BE2C (cell line): ENCODE measurements around the gene SNX27.

Experiments
- DNase-seq: peaks from one replicate; pipeline ENCODE4 v3.0.0-alpha.2; 2020
- H3K27me3 ChIP-seq: fragments of 250-450 bp; sonication (Bioruptor Pico); 2 replicates; pipeline ENCODE4 v1.5.1; 2020; ENCODE audit warnings: mild to moderate bottlenecking
- H3K36me3 ChIP-seq: fragments of 250-450 bp; sonication (Bioruptor Pico); 2 replicates; pipeline ENCODE4 v1.5.1; 2020; ENCODE audit warnings: mild to moderate bottlenecking
- H3K4me1 ChIP-seq: fragments of 250-450 bp; sonication (Bioruptor Pico); 2 replicates; pipeline ENCODE4 v1.5.1; 2020
- H3K4me3 ChIP-seq: 2 replicates; pipeline ENCODE4 v1.5.1; 2011; ENCODE audit warnings: low read depth, low read length
- H3K9me3 ChIP-seq: fragments of 250-450 bp; sonication (Bioruptor Pico); 2 replicates; pipeline ENCODE4 v1.5.1; 2020
- TF ChIP-seq, protein P1 (sequence below): IDR thresholded peaks from 2 replicates; pipeline ENCODE4 v1.5.1; 2012; ENCODE audit warnings: mild to moderate bottlenecking, low read depth, low read length

Gene SNX27

DNA sequence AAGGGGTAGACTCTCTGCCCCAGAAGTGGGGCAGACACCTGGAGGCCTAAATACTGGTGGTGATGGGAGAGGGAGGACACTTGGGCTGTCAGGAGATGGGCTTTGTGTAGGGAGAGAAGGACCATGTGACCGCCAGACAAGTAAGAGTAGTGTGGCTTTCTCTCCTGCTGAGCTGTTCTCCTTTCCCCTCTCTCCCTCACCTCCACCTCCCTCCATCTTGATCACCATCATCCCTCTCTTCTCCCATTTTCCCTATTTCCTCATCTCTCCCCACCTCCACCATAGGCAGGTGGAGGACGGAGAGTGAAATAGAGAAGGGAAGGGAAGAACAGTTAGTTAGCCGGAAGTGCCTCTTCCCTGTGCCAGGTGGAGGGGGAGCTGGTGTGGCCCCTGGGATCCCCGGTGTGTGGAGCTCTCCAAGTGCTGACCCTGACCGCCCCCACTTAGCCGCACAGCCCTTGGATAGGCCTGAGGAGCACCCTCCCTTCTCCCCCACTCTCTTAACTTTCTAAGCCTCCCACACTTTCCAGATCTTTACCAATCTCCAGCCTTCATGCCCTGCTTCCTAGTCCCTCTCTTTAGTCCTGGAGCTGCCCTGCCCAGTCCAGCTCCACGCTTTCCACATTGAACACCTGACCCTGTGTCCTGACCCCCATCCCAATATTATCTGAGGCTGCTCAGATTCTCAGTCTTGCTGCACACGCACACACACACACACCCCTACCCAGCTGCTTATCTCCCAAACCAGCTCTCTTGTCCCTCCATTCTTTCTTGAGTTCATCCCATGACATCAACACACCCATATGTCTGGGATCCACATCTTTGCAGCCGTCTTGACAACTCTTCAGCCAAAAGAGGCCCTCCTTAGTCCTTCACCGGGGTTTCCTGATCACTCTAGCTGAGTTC is 103.2 kb downstream of the SNX27 start:
- Histone ChIP-seq H3K4me1 (peaks cover 36% of the 10 kb centered on the region), H3K36me3 (no peaks in the 10 kb centered on the region), H3K4me3 (no peak overlapping the region; the same call in 1 of the 2 replicates), H3K9me3 (no peaks in the 10 kb centered on the region), H3K27me3 (no peaks in the 10 kb centered on the region)
- TF ChIP-seq, protein P1, sequence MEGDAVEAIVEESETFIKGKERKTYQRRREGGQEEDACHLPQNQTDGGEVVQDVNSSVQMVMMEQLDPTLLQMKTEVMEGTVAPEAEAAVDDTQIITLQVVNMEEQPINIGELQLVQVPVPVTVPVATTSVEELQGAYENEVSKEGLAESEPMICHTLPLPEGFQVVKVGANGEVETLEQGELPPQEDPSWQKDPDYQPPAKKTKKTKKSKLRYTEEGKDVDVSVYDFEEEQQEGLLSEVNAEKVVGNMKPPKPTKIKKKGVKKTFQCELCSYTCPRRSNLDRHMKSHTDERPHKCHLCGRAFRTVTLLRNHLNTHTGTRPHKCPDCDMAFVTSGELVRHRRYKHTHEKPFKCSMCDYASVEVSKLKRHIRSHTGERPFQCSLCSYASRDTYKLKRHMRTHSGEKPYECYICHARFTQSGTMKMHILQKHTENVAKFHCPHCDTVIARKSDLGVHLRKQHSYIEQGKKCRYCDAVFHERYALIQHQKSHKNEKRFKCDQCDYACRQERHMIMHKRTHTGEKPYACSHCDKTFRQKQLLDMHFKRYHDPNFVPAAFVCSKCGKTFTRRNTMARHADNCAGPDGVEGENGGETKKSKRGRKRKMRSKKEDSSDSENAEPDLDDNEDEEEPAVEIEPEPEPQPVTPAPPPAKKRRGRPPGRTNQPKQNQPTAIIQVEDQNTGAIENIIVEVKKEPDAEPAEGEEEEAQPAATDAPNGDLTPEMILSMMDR, result no peak
- no peak for DNase-seq

DNA sequence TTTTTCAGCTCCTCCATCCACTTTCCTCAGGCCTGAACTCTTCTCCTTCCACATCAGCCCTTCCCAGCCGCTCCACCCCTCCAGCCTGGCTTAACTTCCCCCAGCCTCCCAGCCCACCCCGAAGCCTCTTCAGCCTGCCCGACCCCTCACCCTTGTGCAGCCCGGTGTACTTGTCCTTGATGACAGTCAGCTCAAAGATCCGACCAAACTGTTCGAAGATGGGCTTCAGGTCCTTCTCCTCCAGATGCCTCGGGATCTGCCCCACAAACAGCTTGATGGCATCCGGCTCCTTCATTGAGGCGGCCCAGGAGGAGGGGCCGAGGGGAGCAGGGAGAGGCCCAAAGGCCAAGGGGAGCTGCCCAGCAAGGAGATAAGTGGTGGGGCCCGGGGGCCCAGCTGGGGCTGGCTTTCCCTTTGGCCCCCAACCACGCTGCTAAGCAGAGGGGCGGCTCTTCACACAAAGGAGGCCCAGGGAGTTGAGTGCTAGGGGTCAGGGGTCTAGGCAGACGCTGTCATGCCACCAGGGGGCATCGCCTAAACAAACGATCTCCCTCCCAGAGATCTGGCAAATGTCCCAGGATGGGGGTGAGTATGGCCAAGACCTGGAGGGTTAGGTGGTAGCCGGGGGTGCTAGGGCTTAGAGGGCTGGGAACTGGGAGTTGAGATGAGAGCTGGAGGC is 104.0 kb downstream of the SNX27 start:
- TF ChIP-seq, protein P1, result peak; percentile 76
- Histone ChIP-seq H3K4me1 (peaks cover 38% of the 10 kb centered on the region), H3K4me3 (peak overlapping the region; percentile 76), H3K36me3 (no peaks in the 10 kb centered on the region), H3K27me3 (no peaks in the 10 kb centered on the region), H3K9me3 (no peaks in the 10 kb centered on the region; the same call in 1 of the 2 replicates)
- DNase-seq, result peak; percentile 89

DNA sequence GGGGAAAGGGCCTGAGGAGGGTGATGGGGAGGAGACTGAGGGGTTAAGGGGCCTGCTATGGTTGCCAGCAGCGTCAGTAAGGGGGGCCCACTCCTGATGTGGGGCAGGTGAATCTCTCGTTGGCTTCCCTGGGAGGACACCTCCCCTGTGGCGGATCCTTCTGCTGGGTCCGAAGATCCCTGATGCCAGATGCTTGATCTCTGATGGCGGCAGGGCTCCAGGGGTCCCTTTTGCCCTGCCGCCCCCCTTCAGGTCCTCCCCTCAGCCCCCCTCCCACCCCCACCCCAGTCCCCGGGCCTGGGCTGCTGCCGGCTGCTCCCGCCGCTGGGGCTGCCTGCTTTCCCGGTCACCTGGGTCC is 104.5 kb downstream of the SNX27 start:
- DNase-seq, result no peak
- peak overlapping the region; percentile 76 for H3K4me3 ChIP-seq

DNA sequence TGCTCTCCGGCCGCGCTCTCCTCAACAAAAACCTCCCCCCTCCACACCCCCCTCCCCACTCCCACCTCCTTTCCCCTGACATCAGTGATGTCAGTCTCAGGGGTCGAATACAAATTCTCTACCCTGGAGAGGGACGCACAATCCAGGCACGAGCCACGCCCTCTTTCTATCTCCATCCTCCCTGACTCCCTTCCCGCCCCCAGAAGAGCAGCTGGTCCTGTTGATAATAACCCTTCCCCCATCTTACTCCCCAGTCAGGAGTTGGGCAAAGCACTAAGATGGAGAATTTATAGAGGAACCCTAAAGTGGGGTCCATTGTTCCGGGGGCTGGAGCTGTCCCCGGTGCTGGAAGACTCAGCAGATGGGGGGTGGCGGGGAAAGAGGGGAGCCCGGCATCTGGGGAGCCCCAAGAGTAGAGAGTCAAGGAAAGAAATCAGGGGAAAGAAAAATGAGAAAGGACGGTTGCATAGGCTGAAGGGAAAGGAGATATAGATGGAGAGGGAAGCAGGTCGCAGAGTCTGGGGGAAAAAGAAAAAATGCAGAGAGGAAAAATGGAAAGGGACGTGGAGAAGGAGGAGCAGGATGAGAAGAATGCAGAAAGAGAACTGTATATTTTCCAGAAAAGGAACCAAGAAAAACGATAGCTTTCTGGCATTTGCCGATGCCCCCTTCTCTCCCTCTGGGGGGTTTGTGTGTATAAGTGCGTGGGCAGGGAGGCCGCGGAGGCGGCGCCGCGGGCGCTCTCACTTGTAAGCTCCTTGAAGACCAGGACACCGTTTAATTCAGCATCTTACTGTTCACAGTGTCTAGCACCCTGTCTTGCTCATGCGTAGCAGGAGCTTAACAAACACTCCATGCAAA is 105.2 kb downstream of the SNX27 start, which contains the start of gene CELF3:
Gene CELF3, minus strand, starts transcription at position 33 of the 861 bp plus-strand sequence. CDS start 783 bp downstream, outside the sequence.
- H3K4me3 ChIP-seq, result peak within 1 kb of the TSS; percentile 76
- H3K9me3 ChIP-seq, result no peaks in the 10 kb centered on the region; the same call in 1 of the 2 replicates
- H3K4me1 ChIP-seq, result peaks cover 37% of the 10 kb centered on the region
- DNase-seq, result peak; percentile 94
- TF ChIP-seq, protein P1, result no peak
- H3K36me3 ChIP-seq, result no peaks in the 10 kb centered on the region
- no peaks in the 10 kb centered on the region for H3K27me3 ChIP-seq

More for the DNA sequence above, 104.5 kb downstream of the SNX27 start:
- Histone ChIP-seq H3K27me3 (no peaks in the 10 kb centered on the region), H3K9me3 (no peaks in the 10 kb centered on the region; the same call in 1 of the 2 replicates), H3K36me3 (no peaks in the 10 kb centered on the region), H3K4me1 (peaks cover 37% of the 10 kb centered on the region)
- TF ChIP-seq, protein P1, result no peak

DNA sequence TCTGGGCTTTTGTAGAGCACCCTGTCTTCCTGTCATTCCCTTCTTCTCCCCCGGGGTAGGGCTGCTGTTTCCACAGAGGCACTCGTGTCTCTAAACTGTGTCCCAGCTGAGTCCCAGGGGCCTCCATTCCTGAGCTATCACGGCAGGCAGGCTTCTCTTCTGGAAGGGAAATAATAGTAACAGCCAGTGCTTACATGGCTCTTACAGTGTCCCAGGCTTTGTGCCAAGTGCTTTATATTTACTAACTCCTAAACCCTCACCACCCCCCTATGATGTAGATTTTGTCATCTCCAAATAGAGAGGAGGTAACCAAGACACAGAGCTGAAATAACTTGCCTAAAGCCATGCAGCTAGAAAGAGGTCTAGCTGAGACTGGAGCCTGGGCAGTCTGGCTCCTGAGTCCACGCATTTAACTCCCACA is 106.2 kb downstream of the SNX27 start:
- Histone ChIP-seq H3K36me3 (no peaks in the 10 kb centered on the region), H3K4me1 (peaks cover 37% of the 10 kb centered on the region), H3K9me3 (no peaks in the 10 kb centered on the region; the same call in 1 of the 2 replicates), H3K27me3 (no peaks in the 10 kb centered on the region), H3K4me3 (no peak overlapping the region)
- DNase-seq, result no peak
- TF ChIP-seq, protein P1, result no peak
